Activated T-cell treated with anti-CD3 and anti-CD28 coated beads, Interleukin-2, amount 50 U/mL, for 72 hours (primary cell): Measurements from ENCODE around the gene KREMEN1. TPM values are rescaled to one million over a fixed set of nuclear protein-coding genes. Genes with fewer than 3 reads are reported as not detected.

ENCODE experiments used
- ATAC-seq, 2 donors: fragments of 150-1000 bp; cut with Tn5 transposase; replicated peaks in 1 of 2; 2 replicates each; pipeline ENCODE4 v1.10.0; 2021; ENCODE audit warnings: moderate library complexity in 2 of 2, mild to moderate bottlenecking in 1 of 2
- DNase-seq, 2 donors: peaks; one replicate each; pipeline ENCODE4 v3.0.0; 2021 to 2022; ENCODE audit warnings: mixed read lengths in 1 of 2
- H3K27ac Mint-ChIP-seq: one replicate; pipeline ENCODE4 v1.8.0; 2022; ENCODE audit warnings: mild to moderate bottlenecking, moderate library complexity, mixed read lengths
- H3K27me3 Mint-ChIP-seq: one replicate; pipeline ENCODE4 v1.8.0; 2022; ENCODE audit warnings: low read depth, mixed read lengths
- H3K36me3 Mint-ChIP-seq, 2 donors: one replicate each; pipeline ENCODE4 v1.8.0; 2022; ENCODE audit warnings: mixed read lengths in 2 of 2, mild to moderate bottlenecking in 1 of 2; ENCODE audit not compliant: insufficient read depth in 2 of 2
- H3K4me1 Mint-ChIP-seq: one replicate; pipeline ENCODE4 v1.8.0; 2022; ENCODE audit warnings: low read depth, mixed read lengths
- H3K4me3 Mint-ChIP-seq, 2 donors: one replicate each; pipeline ENCODE4 v1.8.0; 2022; ENCODE audit warnings: mild to moderate bottlenecking in 2 of 2, mixed read lengths in 2 of 2, moderate library complexity in 2 of 2
- H3K9me3 Mint-ChIP-seq, 2 donors: one replicate each; pipeline ENCODE4 v1.8.0; 2022; ENCODE audit warnings: mixed read lengths in 2 of 2
- total RNA-seq, 2 donors: library from RNA; stranded (reverse); gene quantifications; one replicate each; pipeline ENCODE4 v1.2.3, GENCODE V29; 2022

The KREMEN1 gene
- total RNA-seq, 2 donors from 2014 or later = 0.09 to 0.53 TPM

GRCh38 chr22:29195964-29196666 is 123.3 kb downstream of the KREMEN1 start:
- no peak overlapping the region for H3K4me3 Mint-ChIP-seq
- H3K4me1 Mint-ChIP-seq = no peaks in the 10 kb centered on the region

GRCh38 chr22:29197096-29197495 is 124.3 kb downstream of the KREMEN1 start:
- DNase-seq = no peak
- Mint-ChIP-seq H3K9me3 (peaks cover 0 to 1% of the 10 kb centered on the region in 2 donors), H3K4me1 (peaks cover 5% of the 10 kb centered on the region), H3K36me3 (peaks cover 2 to 3% of the 10 kb centered on the region in 2 donors), H3K4me3 (no peak overlapping the region), H3K27me3 (peaks cover 39% of the 10 kb centered on the region), H3K27ac (peak overlapping the region; percentile 35)
- peak; percentile 18 to 35 for ATAC-seq

More at GRCh38 chr22:29195964-29196666, 123.3 kb downstream of the KREMEN1 start:
- DNase-seq = no peak
- Mint-ChIP-seq H3K27ac (no peak overlapping the region), H3K27me3 (peaks cover 29% of the 10 kb centered on the region), H3K9me3 (peaks cover 0 to 1% of the 10 kb centered on the region in 2 donors), H3K36me3 (peaks cover 2 to 3% of the 10 kb centered on the region in 2 donors)
- ATAC-seq = no peak

GRCh38 chr22:29198240-29198639 is 125.4 kb downstream of the KREMEN1 start:
- ATAC-seq (no peak), DNase-seq (no peak)
- Mint-ChIP-seq H3K9me3 (peaks cover 0 to 1% of the 10 kb centered on the region in 2 donors), H3K4me3 (no peak overlapping the region), H3K27ac (no peak overlapping the region), H3K27me3 (peaks cover 39% of the 10 kb centered on the region), H3K36me3 (peaks cover 2 to 3% of the 10 kb centered on the region in 2 donors), H3K4me1 (peaks cover 16% of the 10 kb centered on the region)

GRCh38 chr22:29199702-29200400 is 127.0 kb downstream of the KREMEN1 start:
- H3K4me1 Mint-ChIP-seq = peaks cover 27% of the 10 kb centered on the region
- no peak overlapping the region for H3K4me3 Mint-ChIP-seq
- H3K27me3 Mint-ChIP-seq = peaks cover 50% of the 10 kb centered on the region
- H3K36me3 Mint-ChIP-seq = peaks cover 2 to 3% of the 10 kb centered on the region in 2 donors
- no peak for ATAC-seq
- no peak for DNase-seq
- no peaks in the 10 kb centered on the region for H3K9me3 Mint-ChIP-seq
- H3K27ac Mint-ChIP-seq = no peak overlapping the region

- H3K9me3 Mint-ChIP-seq = no peaks in the 10 kb centered on the region
- H3K4me1 Mint-ChIP-seq = peaks cover 27% of the 10 kb centered on the region
- H3K27ac Mint-ChIP-seq = no peak overlapping the region
- H3K27me3 Mint-ChIP-seq = peaks cover 52% of the 10 kb centered on the region
- DNase-seq (no peak), ATAC-seq (no peak)
- H3K36me3 Mint-ChIP-seq = no peaks in the 10 kb centered on the region
- no peak overlapping the region for H3K4me3 Mint-ChIP-seq
Measured at GRCh38 chr22:29200901-29201300, 128.1 kb downstream of the KREMEN1 start.

- DNase-seq = no peak
- no peak for ATAC-seq
- Mint-ChIP-seq H3K27ac (no peak overlapping the region), H3K4me1 (peaks cover 32% of the 10 kb centered on the region), H3K9me3 (no peaks in the 10 kb centered on the region), H3K27me3 (peaks cover 60% of the 10 kb centered on the region), H3K36me3 (no peaks in the 10 kb centered on the region), H3K4me3 (no peak overlapping the region)
Measured at GRCh38 chr22:29201782-29202181, 128.9 kb downstream of the KREMEN1 start.

- H3K27ac Mint-ChIP-seq = peak overlapping the region; percentile 22
- peak; percentile 82 to 83 for DNase-seq
- no peaks in the 10 kb centered on the region for H3K9me3 Mint-ChIP-seq
- H3K4me3 Mint-ChIP-seq = peak overlapping the region; percentile 53 to 68
- peak; percentile 93 to 95 for ATAC-seq
- no peaks in the 10 kb centered on the region for H3K36me3 Mint-ChIP-seq
- peaks cover 67% of the 10 kb centered on the region for H3K27me3 Mint-ChIP-seq
- peaks cover 32% of the 10 kb centered on the region for H3K4me1 Mint-ChIP-seq
Measured at GRCh38 chr22:29202212-29203192, 129.7 kb downstream of the KREMEN1 start.

GRCh38 chr22:29203488-29204454 is 130.9 kb downstream of the KREMEN1 start:
- Mint-ChIP-seq H3K4me3 (no peak overlapping the region), H3K4me1 (peaks cover 32% of the 10 kb centered on the region), H3K27ac (no peak overlapping the region), H3K27me3 (peaks cover 62% of the 10 kb centered on the region), H3K9me3 (no peaks in the 10 kb centered on the region), H3K36me3 (no peaks in the 10 kb centered on the region)
- ATAC-seq = no peak
- DNase-seq = no peak

GRCh38 chr22:29204455-29205183 is 131.8 kb downstream of the KREMEN1 start:
- Mint-ChIP-seq H3K9me3 (no peaks in the 10 kb centered on the region), H3K4me3 (peak overlapping the region in 1 of 2 donors; percentile 1), H3K36me3 (no peaks in the 10 kb centered on the region), H3K27ac (no peak overlapping the region), H3K4me1 (peaks cover 32% of the 10 kb centered on the region), H3K27me3 (peaks cover 60% of the 10 kb centered on the region)
- ATAC-seq (no peak), DNase-seq (no peak)

GRCh38 chr22:29205252-29205593 is 132.4 kb downstream of the KREMEN1 start:
- DNase-seq (no peak), ATAC-seq (no peak)
- Mint-ChIP-seq H3K4me1 (peaks cover 32% of the 10 kb centered on the region), H3K4me3 (peak overlapping the region; percentile 39 to 60), H3K36me3 (no peaks in the 10 kb centered on the region), H3K27ac (no peak overlapping the region), H3K9me3 (no peaks in the 10 kb centered on the region), H3K27me3 (peaks cover 54% of the 10 kb centered on the region)

GRCh38 chr22:29205594-29206371 is 132.9 kb downstream of the KREMEN1 start, which contains the start of gene EMID1:
TSS of gene EMID1 (plus strand) at chr22:29205896. CDS start at chr22:29206039, 143 bp downstream.
- Mint-ChIP-seq H3K27me3 (peaks cover 49% of the 10 kb centered on the region), H3K4me1 (peaks cover 32% of the 10 kb centered on the region), H3K4me3 (peak within 1 kb of the TSS; percentile 64), H3K36me3 (no peaks in the 10 kb centered on the region), H3K9me3 (no peaks in the 10 kb centered on the region), H3K27ac (no peak within 1 kb of the TSS)
- DNase-seq (peak; percentile 33 to 40), ATAC-seq (peak; percentile 12 to 28)
